ENCODE data around the gene B3GALNT1. TPM values are rescaled to one million over a fixed set of nuclear protein-coding genes. Genes with fewer than 3 reads are reported as not detected.
"Not testable (repeated sequence)": the region's sequence is repeated elsewhere in the genome, so short reads cannot be mapped to it uniquely, and the experiment has no call there.

The B3GALNT1 gene
- total RNA-seq, 1 experiment from 2014 or later = 6.4 TPM

DNA sequence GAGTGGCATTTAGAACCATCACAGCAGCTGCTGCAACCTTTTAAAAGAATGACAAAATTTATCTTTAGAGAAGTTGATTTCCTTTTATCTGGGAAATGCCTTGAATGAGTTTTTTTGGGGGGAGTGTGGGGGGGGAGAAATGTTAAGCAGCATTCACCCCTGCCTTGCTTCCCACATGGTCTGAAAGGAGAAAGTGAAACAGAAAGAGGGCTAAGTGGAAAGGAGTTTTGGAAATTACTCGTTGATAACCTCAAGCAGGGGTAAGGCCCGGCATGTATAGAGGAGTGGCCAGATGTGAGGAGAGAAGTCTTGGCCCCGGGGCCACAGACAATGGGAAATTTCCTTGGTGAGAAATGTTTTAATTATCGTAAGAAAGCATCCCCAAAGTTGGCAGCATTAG, 23.5 kb downstream of the B3GALNT1 start:
- DNase-seq (ENCODE audit: low read depth) = no peak

DNA sequence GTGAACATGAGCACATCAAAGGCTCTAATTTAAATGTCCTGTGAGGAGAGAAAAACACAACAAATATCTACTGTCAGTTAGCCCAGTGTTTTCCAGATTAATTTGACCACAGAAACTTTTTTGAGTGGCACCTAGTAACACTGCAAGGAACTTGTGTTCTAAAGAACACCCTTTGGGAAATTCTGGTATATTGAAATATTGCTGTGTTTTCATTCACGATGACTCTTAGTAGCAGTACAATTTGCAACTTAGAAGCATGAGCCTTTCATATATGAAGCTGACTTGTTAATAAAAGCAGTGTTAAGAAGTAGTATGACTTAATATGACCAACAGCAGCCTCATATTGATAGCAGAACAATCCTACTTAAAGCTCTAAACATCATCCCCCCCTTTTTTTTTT, 32.0 kb downstream of the B3GALNT1 start:
- DNase-seq (ENCODE audit: low read depth) = no peak

DNA sequence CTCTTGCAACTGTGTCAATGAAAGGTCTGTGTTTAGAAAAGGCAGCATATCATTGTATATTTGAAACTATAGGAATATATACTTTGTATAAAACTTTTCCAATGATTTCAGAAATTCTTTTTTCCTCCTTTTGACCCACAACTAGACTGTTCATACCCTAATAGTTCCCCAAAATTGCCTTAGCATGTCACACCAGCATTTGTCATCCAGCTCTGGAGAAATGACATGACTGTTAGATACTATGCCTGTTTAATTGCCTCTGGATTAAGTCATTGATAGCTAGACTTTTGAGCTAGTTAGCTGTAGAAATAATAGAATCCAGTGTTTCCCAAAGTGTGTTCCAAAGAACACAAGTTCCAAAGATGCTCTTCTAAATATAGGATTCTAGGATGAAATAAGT, 32.4 kb downstream of the B3GALNT1 start:
- no peak for DNase-seq (ENCODE audit: low read depth)

DNA sequence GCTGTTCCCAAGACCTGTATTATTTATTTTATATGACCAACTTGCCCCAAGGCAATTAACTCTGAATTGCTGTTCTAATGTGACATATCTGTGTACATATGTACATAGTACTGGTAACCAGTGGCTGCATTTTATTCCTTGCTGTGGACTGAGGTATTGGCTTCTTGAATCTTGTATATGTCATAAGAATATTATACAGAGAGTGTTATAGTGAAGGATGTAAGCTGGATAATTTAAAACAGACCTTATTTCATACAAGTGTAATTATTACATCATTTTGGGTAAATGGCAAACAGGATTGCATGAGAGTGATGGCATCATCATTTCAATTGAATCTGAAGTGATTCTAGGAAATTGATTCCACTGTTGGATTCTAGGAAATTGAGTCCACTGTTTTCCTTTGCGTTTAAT, 32.9 kb downstream of the B3GALNT1 start:
- no peak for DNase-seq (ENCODE audit: low read depth)

DNA sequence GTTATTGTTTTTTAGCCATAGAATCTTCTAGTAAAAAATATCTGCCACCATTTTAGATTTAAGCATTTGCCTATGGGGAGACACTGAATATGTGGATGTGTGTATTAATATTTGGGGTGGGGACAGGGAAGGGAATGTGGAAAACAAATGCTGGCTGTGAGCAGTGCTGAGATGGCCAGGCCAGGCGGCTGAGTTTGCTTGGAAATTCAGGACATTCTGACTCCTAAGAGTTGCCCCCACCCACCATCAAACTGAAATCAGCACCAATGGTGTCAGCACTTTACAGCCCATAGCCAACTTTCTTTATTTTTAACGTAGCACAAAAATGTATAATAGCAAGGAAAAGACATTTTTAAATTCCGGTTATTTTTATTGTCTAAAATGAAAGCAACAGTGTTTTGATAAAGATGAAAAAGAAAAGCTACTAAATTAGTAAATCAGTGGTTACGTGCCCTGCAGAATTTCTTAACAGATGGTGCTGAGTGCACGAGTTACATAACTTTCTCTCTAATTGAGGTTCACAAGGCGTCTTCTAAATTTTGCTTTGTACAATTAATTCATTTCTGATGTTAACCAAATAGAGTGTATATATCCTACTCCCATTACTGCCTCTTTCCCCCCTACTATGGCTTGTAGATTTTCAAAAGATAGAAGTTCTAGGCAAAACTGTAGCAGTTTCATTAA, 34.0 kb downstream of the B3GALNT1 start:
- no peak for DNase-seq (ENCODE audit: low read depth)

DNA sequence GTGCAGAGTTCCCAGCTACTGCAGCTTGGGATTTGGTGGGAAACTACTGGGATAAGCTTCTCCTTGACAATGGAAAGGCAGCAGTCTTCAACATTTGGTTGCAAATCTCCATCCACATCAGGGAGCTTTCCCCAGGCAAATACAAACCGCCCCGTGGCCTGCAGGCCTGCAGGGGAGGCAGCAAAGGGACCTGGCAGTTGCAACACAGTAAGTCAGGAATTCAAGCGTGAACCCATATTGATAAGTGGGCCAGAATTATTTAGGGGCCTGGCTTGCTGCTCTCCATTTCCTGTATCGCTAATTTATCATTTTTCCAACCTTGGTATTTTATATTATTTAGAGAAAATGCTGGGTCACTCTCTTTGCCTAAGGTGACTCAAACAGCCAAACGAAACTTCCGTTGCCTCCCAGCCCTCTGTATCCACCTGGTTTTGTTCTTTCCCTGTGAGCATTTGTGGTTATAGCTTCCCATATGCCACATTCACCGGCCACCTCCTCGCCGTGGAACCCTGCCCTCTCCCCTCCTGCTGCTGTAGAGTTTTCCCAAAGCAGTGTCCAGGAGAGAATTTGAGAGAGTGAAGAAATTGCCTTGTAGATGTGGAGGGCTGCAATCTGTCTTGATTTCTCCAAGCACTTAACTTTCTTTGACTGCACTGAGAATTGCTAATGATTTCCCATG, 34.8 kb downstream of the B3GALNT1 start:
- no peak for DNase-seq (ENCODE audit: low read depth)

DNA sequence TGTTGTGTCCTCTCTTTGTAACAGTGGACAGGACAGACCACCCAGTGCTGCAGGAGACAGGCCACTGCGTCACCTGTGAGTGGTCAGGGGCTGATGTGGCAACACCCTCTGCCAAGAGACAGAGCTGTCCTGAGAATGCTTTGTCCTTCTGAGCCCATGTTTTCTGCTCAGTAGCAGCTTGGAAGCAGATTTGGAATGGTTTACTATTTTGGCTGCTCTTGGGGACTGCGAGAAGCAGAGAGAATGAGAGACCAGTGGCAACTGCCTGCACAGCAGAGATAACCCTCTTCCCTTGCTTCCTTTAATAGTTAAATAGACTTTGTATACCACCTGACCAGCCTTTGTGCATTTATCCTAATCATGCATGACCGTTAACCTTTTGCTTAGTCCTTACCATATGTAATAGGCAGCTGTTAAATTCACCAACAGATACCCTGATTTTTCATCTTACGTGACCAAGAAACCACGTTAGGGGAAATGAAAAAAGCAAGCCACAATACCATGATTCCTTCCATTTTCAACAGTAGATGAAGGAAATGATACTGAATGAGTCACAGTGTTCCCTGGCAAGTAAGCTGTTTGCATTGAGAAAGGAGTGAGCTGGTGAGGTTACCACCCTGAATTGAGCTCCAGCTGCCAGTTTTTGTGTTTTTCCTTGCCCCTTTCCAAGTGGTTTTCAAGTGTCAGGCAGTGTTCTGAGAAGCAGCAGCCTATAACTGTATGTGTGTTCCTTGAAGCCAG, 35.5 kb downstream of the B3GALNT1 start:
- peak; percentile 88 for DNase-seq (ENCODE audit: low read depth)

DNA sequence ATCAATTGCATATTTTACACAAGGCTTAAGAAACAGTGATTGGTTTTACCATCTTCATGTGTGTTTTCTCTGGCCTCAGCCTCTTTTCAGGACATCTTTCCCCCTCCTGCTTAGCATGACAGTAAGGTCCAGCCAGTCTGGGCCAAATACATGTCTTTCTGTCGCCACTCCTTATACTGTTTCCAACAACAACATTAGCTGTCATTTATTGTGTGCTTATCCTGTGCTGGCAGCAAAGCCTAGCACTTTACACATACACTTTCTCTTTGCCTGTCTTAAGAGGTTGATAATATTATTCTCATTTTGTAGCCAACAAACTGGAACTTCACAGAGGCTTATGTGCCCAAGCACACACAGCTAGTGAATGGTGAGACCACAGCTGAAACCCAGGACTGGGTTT, 37.8 kb downstream of the B3GALNT1 start:
- no peak for DNase-seq (ENCODE audit: low read depth)

DNA sequence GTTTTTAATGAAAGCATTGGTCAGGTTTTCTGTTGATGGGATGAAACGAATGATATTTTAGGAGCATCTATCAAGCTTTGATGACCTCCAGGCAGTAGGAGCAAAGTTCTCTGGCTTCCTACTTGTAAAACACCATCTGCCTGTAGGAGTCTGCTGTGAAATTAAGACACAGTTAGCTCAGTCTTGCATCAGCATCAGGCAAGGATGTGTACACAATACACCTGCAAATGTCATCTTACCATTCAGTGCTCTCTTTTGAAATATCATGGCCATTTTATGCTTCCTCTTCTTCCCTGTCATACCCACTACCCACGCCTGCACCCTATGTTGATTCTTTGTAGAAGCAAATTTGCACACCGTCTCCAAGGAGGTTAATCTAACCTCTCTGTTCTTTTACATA, 38.2 kb downstream of the B3GALNT1 start:
- DNase-seq (ENCODE audit: low read depth) = no peak

DNA sequence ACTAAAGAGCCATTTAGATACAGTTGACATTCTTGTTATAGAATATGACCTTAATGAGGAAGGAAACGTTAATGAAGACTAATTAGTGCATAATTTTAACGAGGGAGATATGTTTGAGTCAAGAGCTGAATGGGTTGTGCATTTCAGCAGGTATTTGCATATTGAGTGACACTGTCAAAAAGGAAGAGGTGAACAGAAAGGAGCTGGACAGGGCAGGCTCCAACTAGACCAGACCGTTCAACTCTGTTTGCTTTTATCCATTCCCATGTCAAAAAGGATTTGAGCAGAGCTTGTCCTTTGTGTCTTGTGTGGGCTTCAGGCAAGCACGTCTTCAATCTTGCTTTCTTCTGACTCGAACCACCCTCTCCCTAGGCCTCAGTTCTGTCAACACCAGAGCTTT, 40.7 kb downstream of the B3GALNT1 start:
- DNase-seq (ENCODE audit: low read depth) = no peak

DNA sequence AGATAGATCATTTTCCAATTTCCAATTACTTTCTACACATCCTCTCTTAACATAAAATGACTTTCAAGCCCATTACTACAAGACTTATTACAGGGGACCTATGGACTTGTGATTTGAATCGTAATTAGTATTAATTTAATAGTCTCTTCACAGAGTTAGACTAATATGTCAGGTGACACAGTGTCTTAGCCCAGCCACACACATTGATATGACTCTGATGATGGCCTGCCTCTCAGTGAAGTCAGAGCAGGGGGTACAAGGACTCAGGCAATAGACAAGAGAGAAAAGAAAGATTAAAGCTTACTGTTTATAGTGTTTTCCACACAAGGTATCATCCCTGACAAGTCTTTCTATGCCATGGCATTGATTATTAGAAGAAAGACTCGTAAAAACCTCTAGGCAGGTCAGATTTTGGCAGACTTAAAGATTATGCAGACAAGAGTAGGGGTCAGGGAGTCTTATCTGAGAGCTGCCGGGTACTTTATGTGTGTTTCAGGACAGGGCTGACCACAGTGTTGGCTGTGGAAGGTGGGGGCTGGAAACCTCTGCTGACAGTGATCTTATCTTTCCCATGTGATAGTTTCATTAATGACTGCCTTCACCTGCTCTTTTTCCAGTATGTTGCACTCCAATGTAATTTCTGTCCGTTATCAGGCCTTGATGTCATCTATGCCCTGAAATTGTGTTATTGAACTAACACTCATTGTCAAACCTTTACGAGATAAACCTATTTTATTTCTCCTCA, 50.1 kb downstream of the B3GALNT1 start:
- no peak for DNase-seq (ENCODE audit: low read depth)

DNA sequence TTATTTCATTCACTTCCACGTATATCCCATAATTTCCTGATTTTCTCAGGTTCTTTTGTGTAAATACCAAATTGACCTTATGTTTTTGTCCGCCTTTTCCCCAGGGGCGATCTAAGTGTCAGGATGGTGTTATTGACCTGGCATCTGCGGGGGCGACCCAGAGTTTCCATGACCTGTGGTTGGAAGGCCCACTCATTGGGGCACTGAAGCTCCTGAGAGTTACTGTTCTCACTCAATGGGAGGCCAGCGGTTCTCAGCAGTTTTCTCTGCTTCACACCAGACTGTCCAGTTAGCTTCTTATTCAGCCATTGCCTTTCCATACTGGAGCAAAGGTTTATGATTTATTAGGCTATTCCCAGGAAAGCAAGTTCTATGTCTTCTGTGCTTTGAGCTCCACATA, 53.3 kb downstream of the B3GALNT1 start:
- DNase-seq (ENCODE audit: low read depth) = no peak

DNA sequence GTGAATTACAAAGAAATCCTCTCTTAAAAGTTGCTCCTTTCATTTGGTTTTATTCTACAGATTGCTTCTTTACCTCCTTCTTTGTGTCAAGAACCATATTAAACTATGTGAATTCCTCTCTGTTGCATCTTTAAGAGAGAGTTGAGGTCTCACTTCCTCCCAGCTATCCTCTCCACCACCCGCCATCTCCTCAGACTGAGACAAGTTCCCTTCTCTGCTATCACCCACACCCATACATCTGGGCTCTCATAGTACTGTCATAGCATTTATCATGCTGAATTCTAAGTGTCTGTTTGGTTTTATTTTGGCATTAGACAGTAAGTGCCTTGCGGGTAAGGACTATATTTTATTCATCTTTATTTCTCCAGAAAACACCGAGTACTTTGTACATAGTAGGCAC, 54.2 kb downstream of the B3GALNT1 start:
- DNase-seq (ENCODE audit: low read depth) = no peak

DNA sequence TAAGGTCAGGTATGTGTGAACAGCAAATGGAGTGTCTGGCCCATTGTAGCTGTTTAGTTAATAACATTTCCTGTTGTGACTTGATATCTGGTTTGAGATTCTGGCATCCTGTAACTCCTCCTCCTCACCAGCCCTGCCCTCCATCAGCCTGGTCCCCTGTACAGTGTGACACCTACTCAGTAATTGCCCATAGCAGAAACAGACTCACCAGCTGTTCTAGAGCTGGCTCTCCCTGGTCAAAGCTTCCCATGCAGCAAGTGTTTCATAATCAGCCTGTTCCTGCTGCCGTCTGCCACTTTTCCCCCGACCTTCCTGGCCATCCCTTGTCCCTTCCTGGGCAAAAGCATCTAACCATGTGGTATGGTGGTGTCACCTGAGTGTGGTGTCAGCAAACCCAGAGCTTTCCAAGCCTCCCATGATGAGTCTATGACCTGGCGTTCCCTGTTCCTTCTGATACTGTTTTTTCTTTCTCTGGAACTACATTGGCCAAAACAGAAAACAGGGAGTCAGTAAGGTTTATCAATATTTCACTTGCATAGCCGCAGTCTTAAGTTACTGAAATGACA, 55.4 kb downstream of the B3GALNT1 start:
- DNase-seq (ENCODE audit: low read depth) = no peak

DNA sequence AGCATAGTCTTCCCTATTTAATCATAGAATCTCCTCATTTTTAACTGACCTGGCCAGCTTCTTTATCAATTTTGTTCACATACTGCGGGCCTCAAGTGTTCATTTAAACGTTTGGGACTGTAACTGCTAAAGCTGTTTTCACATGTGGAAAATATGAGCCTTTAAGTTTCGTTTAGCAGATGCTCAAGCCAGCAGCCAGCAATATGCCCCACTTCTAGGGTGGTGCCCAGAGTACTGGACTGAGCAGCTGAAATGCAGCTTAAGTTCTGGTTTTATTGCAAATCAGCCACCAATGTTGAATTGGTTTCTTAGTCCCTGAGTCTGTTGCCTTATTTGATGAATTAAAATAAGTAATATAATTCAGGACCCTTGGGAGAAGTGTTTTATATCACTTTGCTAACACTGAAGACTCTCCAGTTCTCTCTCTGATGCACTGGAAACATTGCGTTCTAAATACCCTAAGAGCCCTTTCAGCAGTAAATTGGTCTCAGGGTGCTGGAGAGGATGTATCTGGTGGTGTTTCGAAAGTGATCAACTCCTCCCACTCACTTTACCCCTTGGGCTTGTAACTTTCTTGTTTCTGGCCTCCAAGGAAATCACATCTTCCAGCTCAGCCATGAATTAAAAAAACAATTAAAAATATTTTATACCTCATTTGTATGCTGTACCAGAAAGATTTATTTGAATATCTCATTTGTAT, 61.7 kb downstream of the B3GALNT1 start:
- DNase-seq (ENCODE audit: low read depth) = no peak

DNA sequence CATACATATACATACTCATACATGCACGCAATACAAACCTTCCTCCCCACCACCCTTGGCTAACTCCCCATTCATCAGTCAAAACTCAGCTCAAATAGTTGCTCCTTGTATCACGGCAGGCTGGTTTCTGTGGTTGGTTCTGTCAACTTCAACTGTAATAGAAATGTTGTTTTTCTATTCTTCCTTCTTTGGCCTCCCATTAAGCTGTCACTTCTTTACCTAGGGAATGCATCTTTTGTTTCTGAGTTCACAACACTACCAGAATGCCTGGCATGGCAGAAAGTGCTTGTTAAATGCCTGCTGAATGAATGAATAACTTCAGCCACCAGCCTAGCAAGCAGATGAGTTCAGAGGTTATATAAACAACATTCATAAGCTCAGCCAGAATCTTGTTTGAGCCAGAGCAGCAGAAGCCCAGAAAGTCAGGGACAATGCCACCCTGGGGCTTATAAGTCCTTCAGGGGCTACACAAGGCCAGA, 63.1 kb downstream of the B3GALNT1 start:
- no peak for DNase-seq (ENCODE audit: low read depth)

DNA sequence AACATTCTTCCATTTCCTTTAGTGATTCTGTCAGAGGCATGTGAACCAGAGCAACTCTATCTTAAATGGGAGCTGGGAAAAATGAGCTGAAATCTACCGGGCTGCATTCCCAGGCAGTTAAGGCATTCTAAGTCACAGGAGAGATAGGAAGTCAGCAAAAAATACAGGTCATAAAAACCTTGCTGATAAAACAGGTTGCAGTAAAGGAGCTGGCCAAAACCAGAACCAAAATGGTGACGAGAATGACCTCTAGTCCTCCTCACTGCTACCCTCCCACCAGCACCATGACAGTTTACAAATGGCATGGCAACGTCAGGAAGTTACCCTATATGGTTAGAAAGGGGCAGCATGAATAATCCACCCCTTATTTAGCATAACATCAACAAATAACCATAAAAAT, 66.4 kb downstream of the B3GALNT1 start:
- no peak for DNase-seq (ENCODE audit: low read depth)

DNA sequence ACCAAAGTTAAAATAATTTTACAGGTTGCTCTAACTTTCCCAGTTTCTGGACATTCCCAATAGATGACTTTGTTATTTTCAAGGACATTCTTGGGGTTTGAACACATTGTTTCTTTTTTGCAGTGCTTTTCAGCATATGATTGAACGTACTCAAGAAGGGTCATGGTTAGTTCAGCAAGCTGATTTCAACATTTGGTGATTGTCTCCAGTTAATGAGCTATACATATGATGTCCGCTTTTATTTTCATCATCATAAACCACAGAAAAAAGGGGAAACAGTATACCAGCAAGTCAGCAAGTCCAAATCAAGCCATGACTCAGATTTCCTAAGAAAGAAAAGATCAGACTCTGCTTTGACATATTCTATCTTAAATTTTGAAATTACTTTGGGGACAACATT, 69.4 kb downstream of the B3GALNT1 start:
- DNase-seq (ENCODE audit: low read depth) = peak; percentile 8

DNA sequence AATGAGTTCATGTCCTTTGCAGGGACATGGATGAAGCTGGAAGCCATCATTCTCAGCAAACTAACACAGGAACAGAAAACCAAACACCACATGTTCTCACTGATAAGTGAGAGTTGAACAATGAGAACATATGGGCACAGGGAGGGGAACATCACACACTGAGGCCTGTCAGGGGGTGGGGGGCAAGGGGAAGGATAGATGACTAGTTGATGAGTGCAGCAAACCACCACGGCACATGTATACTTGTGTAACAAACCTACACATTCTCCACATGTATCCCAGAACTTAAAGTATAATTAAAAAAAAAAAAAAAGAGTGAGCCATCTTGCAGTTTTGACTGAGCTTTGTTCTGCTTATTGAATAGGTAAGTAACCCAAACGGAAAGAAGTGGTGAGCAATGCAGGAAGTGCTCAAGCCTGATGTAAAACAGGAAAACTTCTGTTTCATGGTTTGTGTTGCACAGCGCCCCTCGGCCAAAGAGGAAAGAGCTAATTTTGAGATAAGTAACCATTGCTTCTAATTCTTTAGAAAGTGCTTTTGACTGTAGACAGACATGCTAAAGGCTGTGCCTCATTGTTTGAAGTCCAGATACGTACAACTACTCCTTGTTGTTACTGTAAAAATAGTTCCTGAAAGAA, 70.1 kb downstream of the B3GALNT1 start:
- DNase-seq (ENCODE audit: low read depth) = not testable (repeated sequence)
